Activated naive CD8-positive, alpha-beta T cell treated with anti-CD3 and anti-CD28 coated beads for 36 hours (primary cell): ENCODE results near the gene PLBD1. TPM values are rescaled to one million over a fixed set of nuclear protein-coding genes. Genes with fewer than 3 reads are reported as not detected.

Experiments used
- DNase-seq: peaks from one replicate; pipeline ENCODE4 v3.0.0; 2021
- H3K27ac Mint-ChIP-seq: one replicate; pipeline ENCODE4 v1.8.0; 2022; ENCODE audit warnings: mild to moderate bottlenecking, moderate library complexity, mixed read lengths
- H3K27me3 Mint-ChIP-seq: one replicate; pipeline ENCODE4 v1.8.0; 2022; ENCODE audit warnings: mild to moderate bottlenecking, mixed read lengths
- H3K36me3 Mint-ChIP-seq: one replicate; pipeline ENCODE4 v1.8.0; 2021; ENCODE audit warnings: mild to moderate bottlenecking, mixed read lengths
- H3K4me1 Mint-ChIP-seq: one replicate; pipeline ENCODE4 v1.8.0; 2021; ENCODE audit warnings: mixed read lengths
- H3K4me3 Mint-ChIP-seq: one replicate; pipeline ENCODE4 v1.8.0; 2022; ENCODE audit warnings: mild to moderate bottlenecking, moderate library complexity, mixed read lengths
- H3K9me3 Mint-ChIP-seq: one replicate; pipeline ENCODE4 v1.8.0; 2022; ENCODE audit warnings: mixed read lengths
- total RNA-seq, 2 experiments: library from RNA; stranded (reverse); gene quantifications; one replicate each; pipeline ENCODE4 v1.2.3, GENCODE V29; 2021

The PLBD1 gene
- total RNA-seq, 2 experiments from 2014 or later: 0.32 TPM; not detected in 1

DNA sequence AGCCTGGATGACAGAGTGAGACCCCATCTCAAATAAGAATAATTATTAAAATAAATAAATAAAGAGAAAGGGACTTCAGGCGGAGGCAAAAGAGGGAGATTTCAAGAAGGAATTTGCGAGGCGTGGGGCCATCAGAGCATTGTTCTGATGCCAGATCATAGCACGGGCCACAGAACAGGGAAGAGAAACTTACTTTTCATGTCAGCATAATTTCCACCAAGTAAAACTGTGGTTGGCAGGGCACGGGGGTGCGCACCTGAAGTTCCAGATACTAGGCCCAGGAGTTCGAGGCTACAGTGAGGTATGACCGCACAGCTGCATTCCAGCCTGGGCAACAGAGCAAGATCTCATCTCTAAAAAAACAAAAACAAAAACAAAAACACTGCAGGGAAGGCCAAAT, 11.0 kb upstream of the PLBD1 start:
- H3K4me3 Mint-ChIP-seq: no peak overlapping the region
- H3K27me3 Mint-ChIP-seq: peaks cover 3% of the 10 kb centered on the region
- no peak overlapping the region for H3K27ac Mint-ChIP-seq
- no peak for DNase-seq
- H3K9me3 Mint-ChIP-seq: peaks cover 1% of the 10 kb centered on the region
- no peaks in the 10 kb centered on the region for H3K36me3 Mint-ChIP-seq
- H3K4me1 Mint-ChIP-seq: peaks cover 17% of the 10 kb centered on the region

- Mint-ChIP-seq H3K27me3 (peaks cover 6% of the 10 kb centered on the region), H3K36me3 (no peaks in the 10 kb centered on the region), H3K9me3 (peaks cover 1% of the 10 kb centered on the region), H3K4me3 (no peak overlapping the region), H3K27ac (no peak overlapping the region), H3K4me1 (peaks cover 17% of the 10 kb centered on the region)
- no peak for DNase-seq
Measured at GRCh38 chr12:14577344-14577743, 9.7 kb upstream of the PLBD1 start.

- no peak for DNase-seq
- Mint-ChIP-seq H3K36me3 (no peaks in the 10 kb centered on the region), H3K4me3 (no peak overlapping the region), H3K4me1 (peaks cover 17% of the 10 kb centered on the region), H3K27ac (no peak overlapping the region), H3K27me3 (peaks cover 6% of the 10 kb centered on the region), H3K9me3 (peaks cover 1% of the 10 kb centered on the region)
Measured at GRCh38 chr12:14576896-14577295, 9.2 kb upstream of the PLBD1 start.

DNA sequence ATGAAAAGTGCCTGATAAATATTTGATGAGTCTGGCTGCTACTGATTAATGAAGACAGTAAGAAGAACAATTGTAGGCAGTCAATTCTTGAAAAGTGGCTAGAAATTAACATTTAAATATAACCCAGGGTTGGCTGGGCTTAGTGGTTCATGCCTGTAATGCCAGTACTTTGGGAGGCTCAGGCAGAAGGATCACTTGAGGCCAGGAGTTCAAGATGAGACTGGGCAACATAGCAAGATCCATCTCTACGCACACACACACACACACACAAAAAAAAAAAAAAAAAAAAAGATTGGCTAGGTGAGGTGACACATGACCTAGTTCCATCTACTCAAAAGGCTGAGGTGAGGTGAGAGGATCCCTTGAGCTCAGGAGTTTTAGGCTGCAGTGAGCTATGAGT, 7.9 kb upstream of the PLBD1 start:
- no peak for DNase-seq
- Mint-ChIP-seq H3K4me1 (peaks cover 17% of the 10 kb centered on the region), H3K4me3 (no peak overlapping the region), H3K27ac (no peak overlapping the region), H3K27me3 (peaks cover 7% of the 10 kb centered on the region), H3K36me3 (no peaks in the 10 kb centered on the region), H3K9me3 (peaks cover 1% of the 10 kb centered on the region)

GRCh38 chr12:14573118-14573517, 5.4 kb upstream of the PLBD1 start:
- peaks cover 2% of the 10 kb centered on the region for H3K36me3 Mint-ChIP-seq
- peaks cover 1% of the 10 kb centered on the region for H3K9me3 Mint-ChIP-seq
- peaks cover 14% of the 10 kb centered on the region for H3K27me3 Mint-ChIP-seq
- H3K4me3 Mint-ChIP-seq: no peak overlapping the region
- no peak for DNase-seq
- peaks cover 16% of the 10 kb centered on the region for H3K4me1 Mint-ChIP-seq
- H3K27ac Mint-ChIP-seq: no peak overlapping the region

GRCh38 chr12:14572401-14572800, 4.7 kb upstream of the PLBD1 start:
- peaks cover 17% of the 10 kb centered on the region for H3K27me3 Mint-ChIP-seq

DNA sequence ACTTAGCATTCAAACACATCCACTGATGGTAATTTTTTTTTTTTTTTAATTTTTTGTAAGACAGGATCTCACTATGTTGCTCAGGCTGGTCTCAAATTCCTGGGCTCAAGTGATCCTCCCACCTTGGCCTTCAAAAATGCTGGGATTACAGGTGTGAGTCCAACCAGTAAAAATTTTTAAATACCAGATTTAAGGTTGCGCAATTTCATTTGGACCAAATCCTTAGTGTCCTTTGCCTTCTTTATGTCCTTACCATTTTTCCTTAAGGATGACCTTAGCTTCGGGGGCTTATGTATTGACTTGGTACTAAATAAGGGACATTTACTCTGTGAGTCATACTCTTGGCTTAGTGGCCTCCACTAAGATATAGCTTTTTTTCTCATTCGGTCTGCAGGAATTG, 4.1 kb upstream of the PLBD1 start:
- H3K36me3 Mint-ChIP-seq: peaks cover 3% of the 10 kb centered on the region
- no peak for DNase-seq
- H3K27me3 Mint-ChIP-seq: peaks cover 22% of the 10 kb centered on the region
- peaks cover 7% of the 10 kb centered on the region for H3K4me1 Mint-ChIP-seq
- peaks cover 1% of the 10 kb centered on the region for H3K9me3 Mint-ChIP-seq
- no peak overlapping the region for H3K4me3 Mint-ChIP-seq
- no peak overlapping the region for H3K27ac Mint-ChIP-seq

More at GRCh38 chr12:14572401-14572800, 4.7 kb upstream of the PLBD1 start:
- Mint-ChIP-seq H3K27ac (no peak overlapping the region), H3K4me3 (no peak overlapping the region), H3K4me1 (peaks cover 13% of the 10 kb centered on the region), H3K9me3 (peaks cover 1% of the 10 kb centered on the region), H3K36me3 (peaks cover 3% of the 10 kb centered on the region)
- no peak for DNase-seq

- Mint-ChIP-seq H3K4me3 (no peak overlapping the region), H3K27me3 (peaks cover 30% of the 10 kb centered on the region), H3K36me3 (peaks cover 3% of the 10 kb centered on the region), H3K9me3 (peaks cover under 1% of the 10 kb centered on the region), H3K4me1 (peaks cover under 1% of the 10 kb centered on the region), H3K27ac (no peak overlapping the region)
- no peak for DNase-seq
Measured at GRCh38 chr12:14570231-14570630, 2.5 kb upstream of the PLBD1 start.

DNA sequence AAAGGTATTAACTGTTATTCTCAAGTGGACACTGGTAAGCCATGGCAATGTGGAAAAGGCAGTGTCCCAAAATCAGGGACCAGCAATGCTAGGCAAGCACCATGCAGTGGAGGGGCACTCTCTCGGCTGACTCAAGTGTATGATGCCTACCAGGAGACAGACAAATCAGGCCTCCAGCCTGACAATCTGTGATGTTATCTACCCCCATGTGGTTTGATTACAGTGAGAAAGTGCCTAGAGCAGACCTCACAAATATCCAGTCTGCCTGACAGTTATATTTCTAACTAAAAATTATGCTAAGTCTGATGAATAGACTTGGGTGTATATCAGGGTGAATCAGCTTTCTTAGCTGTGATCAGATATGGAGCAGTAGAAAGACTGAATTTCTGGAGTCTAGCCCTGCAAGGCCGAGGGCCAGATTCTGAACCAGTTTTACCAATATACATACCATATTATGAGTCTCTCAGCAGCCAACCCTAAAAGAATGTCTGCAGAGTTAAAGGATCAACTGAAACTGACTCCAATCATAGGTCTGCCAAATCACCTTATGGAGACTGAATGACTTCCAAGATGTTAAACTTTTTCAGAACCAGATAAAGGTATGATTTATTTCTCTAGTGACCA, 3.2 kb downstream of the PLBD1 start:
- no peak overlapping the region for H3K27ac Mint-ChIP-seq
- H3K4me3 Mint-ChIP-seq: no peak overlapping the region
- DNase-seq: no peak
- no peaks in the 10 kb centered on the region for H3K9me3 Mint-ChIP-seq
- H3K36me3 Mint-ChIP-seq: peaks cover 3% of the 10 kb centered on the region
- peaks cover 20% of the 10 kb centered on the region for H3K27me3 Mint-ChIP-seq
- H3K4me1 Mint-ChIP-seq: peaks cover 7% of the 10 kb centered on the region

GRCh38 chr12:14563046-14563445, 4.6 kb downstream of the PLBD1 start:
- H3K36me3 Mint-ChIP-seq: peaks cover under 1% of the 10 kb centered on the region
- peaks cover 15% of the 10 kb centered on the region for H3K27me3 Mint-ChIP-seq
- H3K27ac Mint-ChIP-seq: no peak overlapping the region
- H3K4me3 Mint-ChIP-seq: no peak overlapping the region
- H3K4me1 Mint-ChIP-seq: peaks cover 10% of the 10 kb centered on the region
- DNase-seq: no peak
- no peaks in the 10 kb centered on the region for H3K9me3 Mint-ChIP-seq

DNA sequence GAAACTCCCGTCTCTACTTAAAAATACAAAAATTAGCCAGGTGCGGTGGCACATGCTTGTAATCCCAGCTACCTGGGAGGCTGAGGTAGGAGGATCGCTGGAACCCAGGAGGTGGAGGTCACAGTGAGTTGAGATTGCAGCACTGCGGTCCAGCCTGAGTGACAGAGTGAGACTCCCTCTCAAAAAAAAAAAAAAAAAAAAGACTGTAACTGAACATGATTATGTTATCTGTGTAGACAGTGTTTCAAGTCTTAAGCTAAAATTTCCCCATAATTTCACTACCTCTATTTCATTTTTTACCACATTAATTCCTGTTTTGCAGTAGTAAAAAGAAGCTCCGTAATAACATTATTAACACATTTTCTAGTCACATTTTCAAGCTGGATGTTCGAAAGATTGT, 5.4 kb downstream of the PLBD1 start:
- Mint-ChIP-seq H3K9me3 (no peaks in the 10 kb centered on the region), H3K27ac (no peak overlapping the region), H3K36me3 (no peaks in the 10 kb centered on the region), H3K4me1 (peaks cover 10% of the 10 kb centered on the region), H3K4me3 (no peak overlapping the region), H3K27me3 (peaks cover 13% of the 10 kb centered on the region)
- DNase-seq: no peak

DNA sequence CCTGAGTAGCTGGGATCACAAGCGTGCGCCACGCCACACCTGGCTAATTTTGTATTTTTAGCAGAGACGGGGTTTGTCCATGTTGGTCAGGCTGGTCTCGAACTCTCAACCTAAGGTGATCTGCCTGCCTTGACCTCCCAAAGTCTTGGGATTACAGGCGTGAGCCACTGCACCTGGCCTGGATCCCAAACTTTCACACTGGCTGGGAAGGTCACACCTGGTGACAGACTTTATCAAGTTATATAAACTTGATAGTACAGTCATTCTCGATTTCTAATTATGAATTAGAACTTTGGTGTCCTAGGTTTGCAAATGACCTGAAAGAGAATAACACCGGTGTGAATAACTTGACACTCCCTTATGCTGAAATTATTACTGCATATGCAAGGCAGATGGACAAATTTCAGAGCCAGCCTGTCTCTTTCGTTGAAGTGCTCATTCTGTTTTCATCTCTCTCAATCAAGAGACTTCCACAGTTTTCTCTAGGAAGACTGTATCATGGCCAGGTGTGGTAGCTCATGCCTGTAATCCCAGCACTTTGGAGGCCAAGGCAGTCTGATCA, 5.9 kb downstream of the PLBD1 start:
- Mint-ChIP-seq H3K4me1 (peaks cover 10% of the 10 kb centered on the region), H3K27me3 (peaks cover 8% of the 10 kb centered on the region), H3K4me3 (no peak overlapping the region), H3K36me3 (no peaks in the 10 kb centered on the region), H3K27ac (no peak overlapping the region), H3K9me3 (no peaks in the 10 kb centered on the region)
- DNase-seq: no peak

DNA sequence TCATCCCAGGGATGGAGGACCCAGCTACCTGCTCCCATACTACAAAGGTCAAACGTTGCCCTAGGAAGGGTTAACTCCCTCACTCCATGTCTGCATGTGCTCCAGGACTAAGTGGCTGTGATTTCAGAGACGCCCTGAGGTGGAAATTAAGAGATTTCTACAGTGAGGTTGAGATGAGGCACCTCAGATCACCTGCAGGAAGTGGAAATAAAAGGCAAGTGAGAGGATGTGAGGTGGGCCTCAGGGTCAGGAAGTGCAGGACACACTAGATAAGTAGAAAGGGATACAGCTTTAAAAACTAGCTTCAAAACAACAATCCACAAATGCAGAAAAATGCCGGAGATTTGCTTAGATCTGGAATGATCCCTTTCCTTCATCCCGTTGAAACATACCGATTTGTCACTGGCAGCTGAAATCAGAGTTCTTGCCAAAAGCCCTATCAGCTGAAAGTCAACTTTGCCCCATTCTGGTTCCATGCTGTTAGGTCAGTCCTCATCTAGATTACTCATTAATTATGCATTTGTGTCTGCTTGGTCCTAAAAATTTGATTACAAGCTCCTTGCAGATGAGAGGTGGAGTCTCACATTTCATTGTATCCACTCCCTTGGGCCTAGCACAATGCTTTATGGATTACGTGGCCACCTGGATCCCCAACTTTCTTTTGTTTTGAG, 6.6 kb downstream of the PLBD1 start:
- no peak for DNase-seq
- peaks cover 10% of the 10 kb centered on the region for H3K4me1 Mint-ChIP-seq
- no peak overlapping the region for H3K4me3 Mint-ChIP-seq
- no peaks in the 10 kb centered on the region for H3K9me3 Mint-ChIP-seq
- H3K27ac Mint-ChIP-seq: no peak overlapping the region
- peaks cover 4% of the 10 kb centered on the region for H3K27me3 Mint-ChIP-seq
- H3K36me3 Mint-ChIP-seq: no peaks in the 10 kb centered on the region

DNA sequence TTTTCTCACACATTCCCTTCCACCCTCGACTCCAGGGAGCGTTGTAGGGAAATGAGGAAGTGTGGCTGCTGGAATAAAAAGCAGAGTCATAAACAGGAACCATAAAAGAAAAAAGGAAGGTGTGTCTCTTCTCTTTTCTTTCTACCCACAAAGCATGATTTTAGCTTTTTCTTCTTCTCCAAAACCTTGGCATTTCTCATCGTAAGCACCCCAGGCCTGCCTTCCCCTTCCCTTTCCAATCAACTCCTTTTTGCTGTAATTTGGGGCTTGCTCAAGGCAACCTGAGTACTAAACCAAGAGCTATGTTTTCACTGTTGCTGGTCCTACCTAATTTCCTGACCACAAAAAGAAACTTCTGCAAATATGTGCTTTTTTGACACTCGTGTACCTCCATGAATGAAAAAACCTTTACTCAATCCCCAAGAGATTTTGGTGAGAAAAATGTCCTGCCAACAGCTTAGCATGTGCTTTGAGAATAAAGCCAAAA, 9.2 kb downstream of the PLBD1 start:
- Mint-ChIP-seq H3K9me3 (no peaks in the 10 kb centered on the region), H3K36me3 (no peaks in the 10 kb centered on the region), H3K4me3 (no peak overlapping the region), H3K27me3 (no peaks in the 10 kb centered on the region), H3K4me1 (peaks cover 10% of the 10 kb centered on the region), H3K27ac (no peak overlapping the region)
- no peak for DNase-seq

GRCh38 chr12:14557966-14558365, 9.7 kb downstream of the PLBD1 start:
- H3K9me3 Mint-ChIP-seq: no peaks in the 10 kb centered on the region
- no peak overlapping the region for H3K4me3 Mint-ChIP-seq
- peaks cover 10% of the 10 kb centered on the region for H3K4me1 Mint-ChIP-seq
- H3K27ac Mint-ChIP-seq: no peak overlapping the region
- no peaks in the 10 kb centered on the region for H3K36me3 Mint-ChIP-seq
- no peak for DNase-seq
- no peaks in the 10 kb centered on the region for H3K27me3 Mint-ChIP-seq
